Memory B cell (primary cell): ENCODE data around the gene TUBB3.
"Not testable (repeated sequence)": the region's sequence is repeated elsewhere in the genome, so short reads cannot be mapped to it uniquely, and the experiment has no call there.

ENCODE experiments used
- ATAC-seq: fragments of 150-1000 bp; cut with Tn5 transposase; 2 replicates; pipeline ENCODE4 v1.10.0; 2021; ENCODE audit warnings: low read depth, mild to moderate bottlenecking, moderate library complexity
- DNase-seq, 2 donors: peaks; one replicate each; pipeline ENCODE4 v3.0.0; 2022; ENCODE audit warnings: low spot score in 2 of 2
- H3K27ac Mint-ChIP-seq: one replicate; pipeline ENCODE4 v1.8.0; 2022; ENCODE audit warnings: mild to moderate bottlenecking, moderate library complexity, mixed read lengths
- H3K27me3 Mint-ChIP-seq: one replicate; pipeline ENCODE4 v1.8.0; 2022; ENCODE audit warnings: mixed read lengths
- H3K36me3 Mint-ChIP-seq: one replicate; pipeline ENCODE4 v1.8.0; 2022; ENCODE audit warnings: mild to moderate bottlenecking, mixed read lengths
- H3K4me1 Mint-ChIP-seq: one replicate; pipeline ENCODE4 v1.8.0; 2022; ENCODE audit warnings: mixed read lengths
- H3K4me3 Mint-ChIP-seq: one replicate; pipeline ENCODE4 v1.8.0; 2022; ENCODE audit warnings: mild to moderate bottlenecking, moderate library complexity, mixed read lengths
- H3K9me3 Mint-ChIP-seq: one replicate; pipeline ENCODE4 v1.8.0; 2022; ENCODE audit warnings: mixed read lengths

Gene TUBB3

DNA sequence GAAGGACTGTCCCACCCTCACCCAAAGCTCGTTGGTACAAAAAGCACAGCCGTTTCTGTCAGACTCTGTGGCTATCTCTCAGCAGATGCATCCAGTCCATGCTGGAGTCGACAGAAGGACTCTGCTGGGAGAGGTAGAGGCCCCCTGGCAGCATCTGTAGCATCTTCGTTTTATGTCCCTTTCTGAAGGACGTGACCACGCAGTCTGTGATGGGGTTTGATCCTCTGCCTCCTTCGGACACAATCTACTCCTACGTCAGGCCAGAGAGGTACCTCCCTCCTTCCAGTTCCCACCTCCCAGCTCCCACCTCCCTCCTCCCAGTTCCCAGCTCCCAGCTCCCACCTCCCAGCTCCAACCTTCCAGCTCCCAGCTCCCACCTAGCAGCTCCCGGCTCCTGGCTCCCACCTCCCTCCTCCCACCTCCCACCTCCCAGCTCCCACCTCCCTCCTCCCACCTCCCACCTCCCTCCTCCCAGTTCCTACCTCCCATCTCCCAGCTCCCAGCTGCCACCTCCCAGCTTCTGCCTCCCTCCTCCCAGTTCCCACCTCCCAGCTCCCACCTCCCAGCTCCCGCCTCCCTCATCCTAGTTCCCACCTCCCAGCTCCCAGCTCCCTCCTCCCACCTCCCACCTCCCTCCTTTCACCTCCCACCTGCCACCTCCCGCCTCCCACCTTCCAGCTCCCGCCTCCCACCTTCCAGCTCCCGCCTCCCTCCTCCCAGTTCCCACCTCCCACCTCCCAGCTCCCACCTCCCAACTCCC lies 15.9 kb upstream of the TUBB3 start:
- H3K36me3 Mint-ChIP-seq = peaks cover 14% of the 10 kb centered on the region
- no peak for ATAC-seq
- no peaks in the 10 kb centered on the region for H3K27me3 Mint-ChIP-seq
- no peak for DNase-seq
- H3K4me3 Mint-ChIP-seq = no peak overlapping the region
- H3K9me3 Mint-ChIP-seq = no peaks in the 10 kb centered on the region
- H3K4me1 Mint-ChIP-seq = peaks cover 3% of the 10 kb centered on the region
- no peak overlapping the region for H3K27ac Mint-ChIP-seq

DNA sequence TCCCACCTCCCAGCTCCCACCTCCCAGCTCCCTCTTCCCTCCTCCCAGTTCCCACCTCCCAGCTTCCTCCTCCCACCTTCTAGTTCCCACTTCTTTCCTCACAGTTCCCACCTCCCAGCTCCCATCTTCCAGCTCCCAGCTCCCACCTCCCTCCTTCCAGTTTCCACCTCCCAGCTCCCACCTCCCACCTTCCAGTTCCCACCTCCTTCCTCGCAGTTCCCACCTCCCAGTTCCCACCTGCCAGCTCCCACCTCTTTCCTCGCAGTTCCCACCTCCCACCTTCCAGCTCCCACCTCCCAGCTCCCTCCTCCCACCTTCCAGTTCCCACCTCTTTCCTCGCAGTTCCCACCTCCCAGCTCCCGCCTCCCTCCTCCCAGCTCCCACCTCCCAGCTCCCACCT lies 14.9 kb upstream of the TUBB3 start:
- no peaks in the 10 kb centered on the region for H3K27me3 Mint-ChIP-seq
- DNase-seq (no peak), ATAC-seq (no peak)
- no peak overlapping the region for H3K27ac Mint-ChIP-seq
- H3K9me3 Mint-ChIP-seq = no peaks in the 10 kb centered on the region
- H3K36me3 Mint-ChIP-seq = peaks cover 14% of the 10 kb centered on the region
- no peak overlapping the region for H3K4me3 Mint-ChIP-seq
- H3K4me1 Mint-ChIP-seq = peaks cover 3% of the 10 kb centered on the region

DNA sequence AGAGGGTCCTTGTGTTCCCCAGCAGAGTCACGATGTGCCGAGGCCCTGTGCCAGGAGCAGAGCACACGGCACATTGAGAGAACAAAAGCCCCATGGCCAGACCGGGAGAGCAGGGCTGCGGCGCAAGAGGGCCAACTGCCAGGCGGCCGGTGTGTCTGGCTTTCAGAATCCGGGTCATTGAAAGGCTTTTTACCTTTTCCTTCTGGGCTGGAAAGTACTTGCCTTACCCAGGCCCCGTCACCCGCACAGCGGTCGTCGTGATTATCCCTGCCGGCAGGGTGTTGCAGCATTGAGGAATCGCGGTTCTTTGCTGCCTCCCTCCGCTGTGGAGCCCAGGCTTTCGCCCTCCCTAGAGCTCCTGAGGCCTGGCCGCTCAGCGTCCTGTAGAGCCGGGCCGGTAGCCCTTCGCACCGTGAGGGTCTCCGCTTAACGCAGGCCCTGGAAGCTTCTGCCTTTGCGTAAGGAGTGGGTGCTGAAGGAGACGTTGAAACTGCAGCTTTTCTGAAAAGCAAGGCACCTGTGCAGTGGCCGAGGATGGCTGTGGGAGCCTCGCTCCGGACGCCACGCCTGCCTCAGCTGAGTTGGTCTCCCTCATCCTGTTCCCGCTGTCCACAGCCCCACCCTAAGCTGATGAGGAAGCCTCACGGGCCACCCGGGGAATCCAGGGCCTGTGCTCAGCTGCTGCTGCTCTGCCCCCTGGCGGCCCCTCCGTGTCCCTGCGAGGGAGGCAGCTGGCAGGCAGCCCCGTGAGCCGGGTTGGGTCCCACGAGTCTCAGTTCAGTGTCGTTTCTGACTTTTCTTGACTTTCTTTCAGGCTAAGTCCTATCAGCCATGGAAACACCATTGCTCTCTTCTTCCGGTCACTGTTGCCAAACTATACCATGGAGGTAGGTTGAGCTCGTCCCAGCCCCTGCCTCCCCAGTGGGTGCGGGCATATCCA lies 13.1 kb upstream of the TUBB3 start:
- Mint-ChIP-seq H3K4me3 (no peak overlapping the region), H3K4me1 (peaks cover 7% of the 10 kb centered on the region), H3K9me3 (no peaks in the 10 kb centered on the region), H3K27me3 (no peaks in the 10 kb centered on the region), H3K36me3 (peaks cover 14% of the 10 kb centered on the region), H3K27ac (no peak overlapping the region)
- ATAC-seq = peak; percentile 87
- DNase-seq = peak; percentile 61 to 73

DNA sequence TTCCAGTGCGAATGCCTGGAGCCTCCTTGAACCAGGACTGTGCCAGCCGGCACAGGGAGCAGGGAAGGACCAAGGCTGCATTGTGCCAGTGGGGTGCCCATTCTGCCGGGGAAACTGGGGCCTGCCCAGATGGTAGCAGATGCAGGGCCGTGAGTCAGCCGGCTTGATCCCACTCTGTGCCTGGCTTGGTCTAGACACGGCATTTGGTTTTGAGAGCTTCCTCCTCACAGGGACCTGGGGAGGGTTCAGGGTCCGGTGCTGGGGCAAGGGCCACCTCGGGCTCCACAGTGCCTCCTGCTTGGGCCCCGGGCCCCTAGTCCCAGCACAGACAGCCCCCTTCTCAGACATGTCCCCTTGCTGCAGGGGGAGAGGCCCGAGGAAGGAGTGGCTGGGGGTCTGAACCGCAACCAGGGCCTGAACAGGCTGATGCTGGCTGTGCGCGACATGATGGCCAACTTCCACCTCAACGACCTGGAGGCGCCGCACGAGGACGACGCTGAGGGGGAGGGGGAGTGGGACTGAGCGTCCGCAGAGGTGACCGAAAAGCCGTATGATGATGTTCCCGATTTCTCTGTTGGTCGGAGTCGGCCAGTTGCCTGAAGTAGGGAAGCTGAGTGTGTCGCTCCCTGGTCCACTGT lies 12.3 kb upstream of the TUBB3 start:
- Mint-ChIP-seq H3K4me1 (peaks cover 7% of the 10 kb centered on the region), H3K27ac (no peak overlapping the region), H3K27me3 (no peaks in the 10 kb centered on the region), H3K36me3 (peaks cover 12% of the 10 kb centered on the region), H3K9me3 (no peaks in the 10 kb centered on the region), H3K4me3 (no peak overlapping the region)
- no peak for DNase-seq
- no peak for ATAC-seq

DNA sequence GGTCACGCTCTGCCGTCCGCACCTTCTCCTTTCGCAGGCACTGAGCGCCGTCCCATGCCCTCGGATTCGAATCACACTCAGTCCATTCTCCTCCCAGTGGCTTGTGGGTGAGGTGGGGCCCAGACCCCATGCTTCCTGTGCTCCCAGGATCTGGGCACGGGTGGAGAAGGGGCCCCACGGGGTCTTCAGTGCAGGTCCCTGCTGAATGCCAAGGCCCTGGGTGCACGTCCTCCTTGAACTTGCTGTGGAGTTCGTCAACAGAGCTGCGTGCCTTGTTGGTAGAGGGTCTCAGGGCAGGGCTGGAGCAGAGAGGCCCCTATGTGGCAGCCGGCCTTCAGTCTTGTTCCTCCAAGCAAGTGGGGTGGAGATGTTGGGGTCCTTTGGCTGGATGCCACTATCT lies 11.8 kb upstream of the TUBB3 start:
- ATAC-seq (no peak), DNase-seq (no peak)
- Mint-ChIP-seq H3K9me3 (no peaks in the 10 kb centered on the region), H3K4me1 (peaks cover 7% of the 10 kb centered on the region), H3K27me3 (no peaks in the 10 kb centered on the region), H3K27ac (no peak overlapping the region), H3K4me3 (no peak overlapping the region), H3K36me3 (peaks cover 12% of the 10 kb centered on the region)

DNA sequence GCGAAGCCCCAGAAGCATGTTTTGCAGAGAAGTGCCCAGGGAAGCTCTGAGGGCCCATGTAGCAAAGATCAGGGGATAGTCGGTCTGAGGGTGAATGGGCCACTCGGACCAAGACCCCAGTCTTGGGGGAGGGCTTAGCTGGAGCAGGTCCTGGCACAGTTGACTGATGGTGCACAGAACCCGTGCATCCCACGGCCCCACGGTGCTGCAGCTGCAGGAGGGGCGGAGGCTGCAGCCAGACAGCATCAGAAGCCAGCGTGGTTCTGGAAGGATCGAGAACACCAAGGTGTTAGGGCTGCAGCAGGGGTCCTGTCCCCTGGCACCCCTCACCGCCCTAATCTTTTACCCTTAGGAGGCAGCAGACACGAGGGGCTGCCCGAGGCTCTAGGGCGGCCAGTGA lies 11.0 kb upstream of the TUBB3 start:
- no peak for DNase-seq

DNA sequence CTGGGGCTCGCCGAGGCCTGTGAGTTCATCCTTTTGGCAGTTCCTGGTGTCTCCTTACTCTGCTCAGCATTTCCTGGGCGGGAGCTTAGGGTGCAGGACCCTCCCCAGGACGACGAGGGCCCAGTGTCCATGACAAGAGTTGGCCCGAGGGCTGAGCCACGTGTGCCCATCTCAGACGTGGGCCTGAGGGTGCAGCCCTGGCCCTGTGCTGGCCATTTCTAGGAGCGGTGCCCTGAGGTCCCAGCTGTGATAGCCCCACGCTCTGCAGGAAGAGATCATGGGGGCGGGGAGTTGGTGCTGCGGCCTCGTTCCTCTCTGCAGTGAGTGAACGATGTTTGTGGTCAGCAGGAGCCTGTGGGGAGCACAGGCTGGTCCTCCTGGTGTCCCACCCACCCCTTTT lies 10.5 kb upstream of the TUBB3 start:
- peaks cover 7% of the 10 kb centered on the region for H3K4me1 Mint-ChIP-seq
- DNase-seq = no peak
- no peak for ATAC-seq
- H3K36me3 Mint-ChIP-seq = peaks cover 11% of the 10 kb centered on the region
- no peaks in the 10 kb centered on the region for H3K27me3 Mint-ChIP-seq
- H3K4me3 Mint-ChIP-seq = no peak overlapping the region
- no peaks in the 10 kb centered on the region for H3K9me3 Mint-ChIP-seq
- no peak overlapping the region for H3K27ac Mint-ChIP-seq

More for the DNA sequence above, 11.0 kb upstream of the TUBB3 start:
- ATAC-seq = no peak
- Mint-ChIP-seq H3K9me3 (no peaks in the 10 kb centered on the region), H3K4me1 (peaks cover 7% of the 10 kb centered on the region), H3K36me3 (peaks cover 11% of the 10 kb centered on the region), H3K4me3 (no peak overlapping the region), H3K27me3 (no peaks in the 10 kb centered on the region), H3K27ac (no peak overlapping the region)

DNA sequence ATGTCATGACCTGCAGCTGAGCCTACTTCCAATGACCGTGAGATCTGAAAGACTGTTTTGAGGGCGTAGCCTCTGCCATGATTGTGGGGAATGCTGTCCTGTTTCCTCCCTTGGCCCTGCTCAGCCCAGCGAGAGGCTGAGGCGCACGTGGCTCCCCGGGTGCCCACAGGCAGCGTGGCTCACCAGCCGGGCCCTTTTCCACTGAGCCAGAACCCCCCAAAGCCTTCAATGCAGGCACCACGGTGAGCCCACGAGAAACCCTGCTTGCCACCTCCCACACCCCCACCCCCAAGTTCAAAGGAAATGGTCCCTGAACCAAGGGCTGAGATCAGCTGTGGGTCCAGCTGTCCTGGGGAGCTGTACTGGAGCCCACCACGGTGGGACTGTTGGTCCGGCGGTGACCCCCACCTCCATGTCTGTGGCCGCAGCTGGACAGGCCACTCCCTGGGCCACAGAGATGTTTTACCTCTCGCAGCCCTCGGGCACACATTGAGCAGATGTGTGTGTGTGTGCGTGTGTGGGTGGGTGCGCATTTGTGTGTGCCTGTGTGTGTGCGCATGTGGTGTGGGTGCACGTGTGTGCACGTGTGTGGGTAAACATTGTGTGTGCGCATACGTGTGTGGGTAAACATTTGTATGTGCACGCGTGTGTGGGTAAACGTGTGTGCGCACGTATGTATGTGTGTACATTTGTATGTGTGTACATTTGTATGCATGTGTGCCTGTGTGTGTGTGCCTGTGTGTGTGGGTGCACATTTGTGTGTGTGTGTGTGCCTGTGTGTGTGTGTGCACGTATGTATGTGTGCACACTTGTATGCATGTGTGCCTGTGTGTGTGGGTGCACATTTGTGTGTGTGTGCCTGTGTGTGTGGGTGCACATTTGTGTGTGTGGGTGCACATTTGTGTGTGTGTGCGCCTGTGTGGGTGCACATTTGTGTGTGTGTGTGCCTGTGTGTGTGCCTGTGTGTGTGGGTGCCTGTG lies 9.4 kb upstream of the TUBB3 start:
- Mint-ChIP-seq H3K36me3 (peaks cover 9% of the 10 kb centered on the region), H3K27ac (no peak overlapping the region), H3K27me3 (peaks cover 1% of the 10 kb centered on the region), H3K4me1 (peaks cover 8% of the 10 kb centered on the region), H3K4me3 (no peak overlapping the region), H3K9me3 (no peaks in the 10 kb centered on the region)
- ATAC-seq (no peak), DNase-seq (no peak)

DNA sequence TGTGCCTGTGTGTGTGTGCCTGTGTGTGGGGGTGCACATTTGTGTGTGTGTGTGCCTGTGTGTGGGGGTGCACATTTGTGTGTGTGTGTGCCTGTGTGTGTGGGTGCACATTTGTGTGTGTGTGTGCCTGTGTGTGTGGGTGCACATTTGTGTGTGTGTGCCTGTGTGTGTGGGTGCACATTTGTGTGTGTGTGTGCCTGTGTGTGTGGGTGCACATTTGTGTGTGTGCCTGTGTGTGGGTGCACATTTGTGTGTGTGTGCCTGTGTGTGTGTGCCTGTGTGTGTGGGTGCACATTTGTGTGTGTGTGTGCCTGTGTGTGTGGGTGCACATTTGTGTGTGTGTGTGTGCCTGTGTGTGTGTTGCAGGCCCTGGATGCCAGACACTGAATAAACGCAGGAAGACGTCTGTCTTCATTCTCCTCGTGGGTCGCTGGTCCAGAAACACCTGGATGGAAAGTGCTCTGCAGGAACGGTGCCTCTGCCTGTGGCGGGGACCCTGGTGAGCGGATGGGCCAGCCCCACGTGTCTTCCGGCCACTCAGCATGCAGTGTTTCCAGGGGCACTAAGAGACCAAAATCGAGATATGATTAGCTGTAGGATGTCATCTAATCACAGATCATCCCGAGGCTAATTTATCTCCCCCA lies 8.4 kb upstream of the TUBB3 start:
- H3K36me3 Mint-ChIP-seq, ATAC-seq, H3K9me3 Mint-ChIP-seq, H3K27ac Mint-ChIP-seq, H3K4me1 Mint-ChIP-seq, H3K4me3 Mint-ChIP-seq, H3K27me3 Mint-ChIP-seq, DNase-seq: not testable (repeated sequence)

DNA sequence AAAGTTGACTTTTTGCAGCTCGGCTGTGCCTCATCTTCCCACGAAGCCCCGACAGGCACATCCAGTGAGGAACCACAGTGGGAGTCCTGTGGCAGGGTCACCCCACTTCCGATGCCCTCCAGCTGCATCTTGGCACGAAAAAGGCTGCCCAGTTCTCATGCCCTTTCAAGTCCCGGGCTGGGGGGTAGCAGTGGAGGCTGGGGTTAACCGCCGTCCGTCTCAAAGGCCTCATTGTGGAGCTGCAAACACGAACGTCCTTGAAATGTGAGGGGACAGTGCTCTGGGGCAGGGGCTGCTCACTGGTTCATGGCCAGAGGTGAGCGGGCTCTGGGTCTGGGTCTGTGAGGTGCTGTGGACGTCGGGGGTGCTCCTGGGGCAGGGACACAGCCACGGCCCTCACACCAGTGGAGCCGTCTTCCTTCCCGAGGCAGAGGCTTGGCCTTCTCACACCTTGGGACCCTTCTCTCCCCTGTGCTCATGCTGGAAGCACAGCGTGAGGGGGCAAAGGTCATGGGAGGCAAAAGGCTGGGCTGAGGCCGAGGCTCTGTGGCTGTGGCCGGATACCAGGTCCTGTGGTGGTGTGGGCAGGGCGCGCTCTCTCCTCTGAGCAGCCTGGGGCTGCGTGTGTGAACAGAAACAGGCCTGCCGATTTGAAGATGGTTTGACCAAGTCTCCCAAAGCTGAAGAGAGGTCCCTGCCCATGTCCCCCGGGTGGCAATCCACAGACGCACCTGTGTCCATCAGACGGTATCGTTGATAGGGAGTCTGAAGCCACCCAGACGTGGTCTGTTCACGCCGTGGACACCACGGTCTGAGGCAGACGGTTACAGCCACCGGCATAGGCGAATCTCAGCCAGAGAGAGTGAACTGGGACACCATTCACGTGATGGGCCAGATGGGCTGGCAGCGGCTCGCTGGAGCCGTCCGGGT lies 7.6 kb upstream of the TUBB3 start:
- Mint-ChIP-seq H3K27ac (no peak overlapping the region), H3K4me3 (no peak overlapping the region), H3K4me1 (peaks cover 11% of the 10 kb centered on the region), H3K36me3 (peaks cover 5% of the 10 kb centered on the region), H3K9me3 (no peaks in the 10 kb centered on the region), H3K27me3 (peaks cover 9% of the 10 kb centered on the region)
- no peak for DNase-seq
- no peak for ATAC-seq

DNA sequence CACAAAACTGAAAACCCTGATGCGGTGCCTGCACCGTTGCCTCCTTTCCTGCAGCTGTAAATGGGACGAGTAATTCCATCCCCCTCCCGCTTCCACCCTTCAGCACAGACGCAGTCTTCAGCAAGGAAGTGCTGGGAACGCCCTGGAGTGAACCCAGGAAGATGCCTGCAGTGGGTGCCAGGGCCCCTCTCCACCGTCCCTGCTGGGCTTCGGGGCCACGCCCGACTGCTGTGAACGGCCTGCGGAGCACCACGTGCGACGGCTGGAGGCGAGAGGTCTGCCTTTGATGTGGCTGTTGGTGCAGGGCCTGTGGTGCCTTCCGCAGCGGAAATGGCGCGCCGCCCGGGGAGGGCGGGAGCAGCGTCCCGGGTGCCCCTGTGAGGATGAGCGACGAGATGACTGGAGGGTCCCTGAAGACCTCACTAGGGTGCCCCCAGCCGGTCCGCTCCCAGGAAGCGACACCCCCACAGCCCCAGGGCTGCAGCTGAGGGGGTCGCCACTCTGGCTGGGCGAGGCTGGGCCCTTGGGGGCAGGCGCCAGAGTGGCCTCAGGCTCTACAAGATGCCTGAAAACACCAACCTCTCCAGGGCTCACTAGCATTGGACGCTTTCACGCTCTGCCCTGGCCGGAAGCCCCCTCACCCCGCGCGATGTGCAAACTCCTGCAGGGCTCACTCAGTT lies 5.2 kb upstream of the TUBB3 start:
- peak in 1 of 2 donors; percentile 48 for DNase-seq
- Mint-ChIP-seq H3K4me3 (peak overlapping the region; percentile 65), H3K9me3 (no peaks in the 10 kb centered on the region), H3K27me3 (peaks cover 13% of the 10 kb centered on the region), H3K4me1 (peaks cover 13% of the 10 kb centered on the region), H3K27ac (no peak overlapping the region), H3K36me3 (no peaks in the 10 kb centered on the region)
- ATAC-seq = peak; percentile 89
